Esophagus (tissue), 2 donors: Measurements from ENCODE around the gene CCDC158. TPM values are rescaled to one million over a fixed set of nuclear protein-coding genes. Genes with fewer than 3 reads are reported as not detected.
A peak's percentile ranks its signal among the peaks of the same experiment; 100 is the strongest.

ENCODE experiments used
- H3K27ac ChIP-seq, 2 donors: one replicate each; pipeline ENCODE4 v1.5.1; 2013; ENCODE audit warnings: low read depth in 2 of 2, mild to moderate bottlenecking in 2 of 2, inconsistent platforms in 1 of 2, low read length in 1 of 2, moderate library complexity in 1 of 2
- H3K27me3 ChIP-seq, 2 donors: one replicate each; pipeline ENCODE4 v1.6.1; 2013; ENCODE audit warnings: low read length in 2 of 2, control low read depth in 1 of 2, mild to moderate bottlenecking in 1 of 2; ENCODE audit not compliant: insufficient read depth in 2 of 2, control insufficient read depth in 1 of 2
- H3K36me3 ChIP-seq, 2 donors: one replicate each; pipeline ENCODE4 v1.6.1; 2013; ENCODE audit warnings: low read length in 1 of 2; ENCODE audit not compliant: control insufficient read depth in 2 of 2, insufficient read depth in 2 of 2
- H3K4me1 ChIP-seq, 2 donors: one replicate each; pipeline ENCODE4 v1.6.1; 2013; ENCODE audit warnings: low read length in 1 of 2; ENCODE audit not compliant: control insufficient read depth in 2 of 2, insufficient read depth in 2 of 2
- H3K4me3 ChIP-seq, 2 donors: one replicate each; pipeline ENCODE4 v1.5.1; 2013; ENCODE audit warnings: low read length in 2 of 2, mild to moderate bottlenecking in 2 of 2, low read depth in 1 of 2, moderate library complexity in 1 of 2
- H3K9me3 ChIP-seq, 2 donors: one replicate each; pipeline ENCODE4 v1.6.1; 2013; ENCODE audit warnings: mild to moderate bottlenecking in 2 of 2, low read depth in 1 of 2, low read length in 1 of 2, moderate library complexity in 1 of 2; ENCODE audit not compliant: control insufficient read depth in 2 of 2, insufficient read depth in 1 of 2
- WGBS, 2 donors: extraction: QIAGEN DNeasy Blood & Tissue Kit; methylation state at CpG; one replicate each; pipeline ENCODE4 v1.1.7; 2013; 5-methylcytosine and 5-hydroxymethylcytosine counted together
- polyA plus RNA-seq, 2 donors: library from polyadenylated mRNA; stranded (reverse); fragments of 200-250 nt; gene quantifications; one replicate each; pipeline ENCODE4 v1.2.3, GENCODE V29; 2013
- donor health status: healthy with polysubstance abuse.
- donor health status: Bipolar disorder and iron deficiency.

Gene CCDC158
- polyA plus RNA-seq, 2 donors, result 0.01 to 0.02 TPM

GRCh38 chr4:76308548-76308947 lies 112.4 kb downstream of the CCDC158 start:
- H3K36me3 ChIP-seq, result no peaks in the 10 kb centered on the region
- no peaks in the 10 kb centered on the region for H3K9me3 ChIP-seq
- peaks cover 0 to 3% of the 10 kb centered on the region in 2 donors for H3K4me1 ChIP-seq
- no peak overlapping the region for H3K4me3 ChIP-seq
- 63 to 77% methylated on average over 6 of the region's 6 CpGs for WGBS, 2 donors
- H3K27ac ChIP-seq, result no peak overlapping the region
- no peaks in the 10 kb centered on the region for H3K27me3 ChIP-seq

GRCh38 chr4:76307660-76308014 lies 113.3 kb downstream of the CCDC158 start:
- Histone ChIP-seq H3K36me3 (no peaks in the 10 kb centered on the region), H3K27me3 (no peaks in the 10 kb centered on the region), H3K27ac (peak overlapping the region in 1 of 2 donors; percentile 20), H3K9me3 (no peaks in the 10 kb centered on the region), H3K4me1 (peaks cover 0 to 3% of the 10 kb centered on the region in 2 donors), H3K4me3 (peak overlapping the region in 1 of 2 donors; percentile 64)
- 48 to 51% methylated on average over 4 of the region's 4 CpGs for WGBS, 2 donors

GRCh38 chr4:76306882-76307659 lies 113.9 kb downstream of the CCDC158 start:
- 7 to 8% methylated on average over 37 of the region's 37 CpGs for WGBS, 2 donors
- Histone ChIP-seq H3K9me3 (no peaks in the 10 kb centered on the region), H3K27me3 (no peaks in the 10 kb centered on the region), H3K27ac (peak overlapping the region; percentile 54 to 74), H3K36me3 (no peaks in the 10 kb centered on the region), H3K4me3 (peak overlapping the region; percentile 62 to 64), H3K4me1 (peaks cover 0 to 3% of the 10 kb centered on the region in 2 donors)

GRCh38 chr4:76305971-76306881 lies 114.7 kb downstream of the CCDC158 start, which contains the start of gene STBD1:
Gene STBD1, plus strand, starts transcription at chr4:76306733. Its CDS starts 37 bp downstream, at chr4:76306770.
- peak within 1 kb of the TSS; percentile 62 to 64 for H3K4me3 ChIP-seq
- peaks cover 0 to 3% of the 10 kb centered on the region in 2 donors for H3K4me1 ChIP-seq
- WGBS, 2 donors, result 1% methylated on average over 83 to 85 of the region's 85 CpGs
- H3K27me3 ChIP-seq, result no peaks in the 10 kb centered on the region
- peak within 1 kb of the TSS; percentile 73 to 74 for H3K27ac ChIP-seq
- H3K36me3 ChIP-seq, result no peaks in the 10 kb centered on the region
- no peaks in the 10 kb centered on the region for H3K9me3 ChIP-seq

GRCh38 chr4:76305033-76305687 lies 115.8 kb downstream of the CCDC158 start:
- peaks cover 0 to 3% of the 10 kb centered on the region in 2 donors for H3K4me1 ChIP-seq
- no peaks in the 10 kb centered on the region for H3K27me3 ChIP-seq
- no peaks in the 10 kb centered on the region for H3K9me3 ChIP-seq
- 80 to 82% methylated on average over 7 of the region's 7 CpGs for WGBS, 2 donors
- H3K27ac ChIP-seq, result no peak overlapping the region
- no peaks in the 10 kb centered on the region for H3K36me3 ChIP-seq
- H3K4me3 ChIP-seq, result peak overlapping the region in 1 of 2 donors; percentile 64

GRCh38 chr4:76302826-76303438 lies 118.0 kb downstream of the CCDC158 start:
- Histone ChIP-seq H3K9me3 (no peaks in the 10 kb centered on the region), H3K27me3 (no peaks in the 10 kb centered on the region), H3K4me3 (no peak overlapping the region), H3K27ac (no peak overlapping the region), H3K4me1 (peaks cover 0 to 3% of the 10 kb centered on the region in 2 donors), H3K36me3 (no peaks in the 10 kb centered on the region)
- 81 to 90% methylated on average over 3 of the region's 3 CpGs for WGBS, 2 donors

GRCh38 chr4:76301775-76302162 lies 119.2 kb downstream of the CCDC158 start:
- H3K4me1 ChIP-seq, result peaks cover 0 to 3% of the 10 kb centered on the region in 2 donors
- H3K27ac ChIP-seq, result peak overlapping the region in 1 of 2 donors; percentile 19
- no peaks in the 10 kb centered on the region for H3K9me3 ChIP-seq
- H3K36me3 ChIP-seq, result no peaks in the 10 kb centered on the region
- H3K4me3 ChIP-seq, result no peak overlapping the region
- H3K27me3 ChIP-seq, result no peaks in the 10 kb centered on the region
- 53 to 82% methylated on average over 1 of the region's 1 CpG for WGBS, 2 donors

GRCh38 chr4:76301068-76301774 lies 119.7 kb downstream of the CCDC158 start:
- Histone ChIP-seq H3K27ac (peak overlapping the region in 1 of 2 donors; percentile 19), H3K9me3 (no peaks in the 10 kb centered on the region)
- 90 to 97% methylated on average over 4 of the region's 4 CpGs for WGBS, 2 donors

More at GRCh38 chr4:76301068-76301774, 119.7 kb downstream of the CCDC158 start:
- no peak overlapping the region for H3K4me3 ChIP-seq
- no peaks in the 10 kb centered on the region for H3K27me3 ChIP-seq
- peaks cover 0 to 3% of the 10 kb centered on the region in 2 donors for H3K4me1 ChIP-seq
- no peaks in the 10 kb centered on the region for H3K36me3 ChIP-seq
